H1 (cell line): ENCODE results near the gene UBE2O. TPM values are rescaled to one million over a fixed set of nuclear protein-coding genes. Genes with fewer than 3 reads are reported as not detected.

Source experiments
- CTCF ChIA-PET: fragments of 300-600 bp; sonication (Branson Sonifier 250); formaldehyde crosslinking; loops from one replicate; lab custom pipeline; 2021; ENCODE audit not compliant: partially characterized antibody; lab: Charles Lee
- POLR2A ChIA-PET: fragments of 300-600 bp; sonication (Branson Sonifier 250); formaldehyde crosslinking; loops from one replicate; lab custom pipeline; 2021; ENCODE audit warnings: inconsistent platforms; ENCODE audit not compliant: partially characterized antibody; lab: Charles Lee
- DNase-seq, 2 experiments: peaks; one replicate each; pipeline versions ENCODE4 v3.0.0 to v3.0.0-alpha.2; 2010 to 2022; ENCODE audit warnings: low spot score in 2 of 2, low read depth in 1 of 2, mixed read lengths in 1 of 2
- FAIRE-seq: peaks from 2 replicates; lab custom pipeline; 2011; peaks lifted over from hg19 to GRCh38; lab: Jason Lieb, UNC
- H2AFZ ChIP-seq: 2 replicates; pipeline ENCODE4 v1.8.1; 2012; ENCODE audit warnings: low read length, inconsistent platforms
- H2AK5ac ChIP-seq: 2 replicates; pipeline ENCODE4 v1.6.1; 2013; ENCODE audit warnings: low read depth, low read length
- H2BK120ac ChIP-seq: replicated peaks from 2 replicates; pipeline ENCODE3; 2013; ENCODE audit warnings: low read depth, low read length, inconsistent platforms
- H2BK12ac ChIP-seq: 2 replicates; pipeline ENCODE4 v1.6.1; 2013; ENCODE audit warnings: low read depth, low read length
- H2BK15ac ChIP-seq: 2 replicates; pipeline ENCODE4 v1.6.1; 2013; ENCODE audit warnings: low read length
- H2BK20ac ChIP-seq: 2 replicates; pipeline ENCODE4 v1.6.1; 2013; ENCODE audit warnings: low read length
- H2BK5ac ChIP-seq: 2 replicates; pipeline ENCODE4 v1.6.1; 2013; ENCODE audit warnings: low read depth, low read length
- H3K14ac ChIP-seq: 2 replicates; pipeline ENCODE4 v1.6.1; 2013; ENCODE audit warnings: inconsistent platforms; ENCODE audit not compliant: insufficient read length
- H3K18ac ChIP-seq: 2 replicates; pipeline ENCODE4 v1.6.1; 2013; ENCODE audit warnings: low read length; ENCODE audit errors: extremely low read depth
- H3K23ac ChIP-seq: 2 replicates; pipeline ENCODE4 v1.6.1; 2013; ENCODE audit warnings: inconsistent platforms; ENCODE audit not compliant: insufficient read length
- H3K23me2 ChIP-seq: 2 replicates; pipeline ENCODE4 v1.6.1; 2013; ENCODE audit warnings: low read depth, low read length
- H3K27ac ChIP-seq: 2 replicates; pipeline ENCODE4 v1.6.1; 2011; ENCODE audit warnings: low read depth, low read length, inconsistent platforms
- H3K27me3 ChIP-seq, 4 experiments: replicated peaks in 1 of 4; 1 replicate in 1 of 4; 2 replicates in 3 of 4; pipeline versions ENCODE4 v1.6.1 to v1.8.1; 2011 to 2013; ENCODE audit warnings: low read length in 3 of 4, mild to moderate bottlenecking in 3 of 4, inconsistent platforms in 2 of 4, mixed read lengths in 2 of 4, moderate library complexity in 1 of 4; ENCODE audit not compliant: control insufficient read depth in 3 of 4, insufficient read depth in 3 of 4; ENCODE audit errors: extremely low read depth in 1 of 4
- H3K36me3 ChIP-seq, 4 experiments: 2 replicates each; pipeline versions ENCODE4 v1.6.1 to v1.8.1; 2011 to 2013; ENCODE audit warnings: mild to moderate bottlenecking in 4 of 4, low read length in 3 of 4, moderate library complexity in 2 of 4, control low read depth in 1 of 4, inconsistent platforms in 1 of 4; ENCODE audit not compliant: insufficient read depth in 4 of 4, control insufficient read depth in 2 of 4
- H3K4ac ChIP-seq: replicated peaks from 2 replicates; pipeline ENCODE3; 2013; ENCODE audit warnings: low read length, low read depth, mixed read lengths, inconsistent platforms; ENCODE audit not compliant: insufficient read length
- H3K4me1 ChIP-seq, 4 experiments: replicated peaks in 1 of 4; 1 replicate in 1 of 4; 2 replicates in 3 of 4; pipeline versions ENCODE4 v1.6.1 to v1.8.1; 2011 to 2013; ENCODE audit warnings: low read length in 3 of 4, inconsistent platforms in 2 of 4, mixed read lengths in 1 of 4; ENCODE audit not compliant: insufficient read depth in 4 of 4, control insufficient read depth in 3 of 4
- H3K4me2 ChIP-seq, 2 experiments: 2 replicates each; pipeline versions ENCODE4 v1.6.1 to v1.8.1; 2011 to 2013; ENCODE audit warnings: low read depth in 2 of 2, low read length in 2 of 2, control low read depth in 1 of 2, inconsistent platforms in 1 of 2, mild to moderate bottlenecking in 1 of 2; ENCODE audit not compliant: insufficient read depth in 1 of 2
- H3K4me3 ChIP-seq, 4 experiments: fragments of 200-600, 300-600 bp in 1 of 4; sonication (generic), shearing (Covaris generic), sonication (Bioruptor Twin) in 1 of 4; 2 replicates each; pipeline versions ENCODE4 v1.5.1 to v1.8.1; 2011 to 2016; ENCODE audit warnings: low read length in 4 of 4, low read depth in 3 of 4, control low read depth in 2 of 4, inconsistent platforms in 2 of 4, mild to moderate bottlenecking in 2 of 4, mixed read lengths in 1 of 4, moderate library complexity in 1 of 4; ENCODE audit not compliant: insufficient read depth in 2 of 4; ENCODE audit errors: extremely low read depth in 1 of 4
- H3K56ac ChIP-seq: replicated peaks from 2 replicates; pipeline ENCODE3; 2013; ENCODE audit warnings: low read depth, mild to moderate bottlenecking, mixed read lengths, low read length, inconsistent platforms; ENCODE audit not compliant: insufficient read length
- H3K79me1 ChIP-seq: 2 replicates; pipeline ENCODE4 v1.6.1; 2013; ENCODE audit warnings: low read depth, low read length, control low read depth
- H3K79me2 ChIP-seq, 2 experiments: 2 replicates each; pipeline versions ENCODE4 v1.6.1 to v1.8.1; 2012 to 2013; ENCODE audit warnings: low read length in 2 of 2, mild to moderate bottlenecking in 2 of 2, inconsistent platforms in 1 of 2; ENCODE audit not compliant: insufficient read depth in 2 of 2, control insufficient read depth in 1 of 2
- H3K9ac ChIP-seq, 4 experiments: replicated peaks in 1 of 4; 1 replicate in 1 of 4; 2 replicates in 3 of 4; pipeline versions ENCODE4 v1.6.1 to v1.8.1; 2011 to 2013; ENCODE audit warnings: low read depth in 3 of 4, low read length in 3 of 4, control low read depth in 2 of 4, mild to moderate bottlenecking in 2 of 4, moderate library complexity in 2 of 4, inconsistent platforms in 1 of 4; ENCODE audit errors: extremely low read depth in 1 of 4
- H3K9me3 ChIP-seq, 2 experiments: 2 replicates each; pipeline versions ENCODE4 v1.6.1 to v1.8.1; 2012 to 2013; ENCODE audit warnings: mild to moderate bottlenecking in 2 of 2, moderate library complexity in 2 of 2, control low read depth in 1 of 2, inconsistent platforms in 1 of 2, low read depth in 1 of 2, low read length in 1 of 2, mixed read lengths in 1 of 2; ENCODE audit not compliant: insufficient read depth in 2 of 2
- H4K20me1 ChIP-seq, 2 experiments: replicated peaks in 1 of 2; 2 replicates each; pipeline versions ENCODE3 to v1.8.1; 2011 to 2013; ENCODE audit warnings: inconsistent platforms in 2 of 2, low read length in 2 of 2, mild to moderate bottlenecking in 1 of 2; ENCODE audit not compliant: insufficient read depth in 2 of 2, control insufficient read depth in 1 of 2
- H4K5ac ChIP-seq: 2 replicates; pipeline ENCODE4 v1.6.1; 2013; ENCODE audit warnings: low read length, low read depth, mixed read lengths, inconsistent platforms; ENCODE audit not compliant: insufficient read length
- H4K8ac ChIP-seq: 2 replicates; pipeline ENCODE4 v1.8.0; 2013; ENCODE audit warnings: mild to moderate bottlenecking, moderate library complexity, low read length, inconsistent platforms; ENCODE audit not compliant: insufficient read depth; ENCODE audit errors: extremely low read depth
- H4K91ac ChIP-seq: replicated peaks from 2 replicates; pipeline ENCODE3; 2013; ENCODE audit warnings: low read length, mixed read lengths, inconsistent platforms; ENCODE audit not compliant: insufficient read length
- BACH1 ChIP-seq: IDR thresholded peaks from 2 replicates; pipeline ENCODE4 v1.6.1; 2012; ENCODE audit warnings: low read length, improper control_type of control experiment
- BCL11A ChIP-seq, 2 experiments: IDR thresholded peaks; one replicate each; pipeline ENCODE4 v1.6.1; 2011; ENCODE audit warnings: low read depth in 2 of 2, low read length in 2 of 2, mild to moderate bottlenecking in 2 of 2
- FOSL1 ChIP-seq: IDR thresholded peaks from 2 replicates; pipeline ENCODE4 v1.6.1; 2011; ENCODE audit warnings: mild to moderate bottlenecking, low read depth, low read length, moderate library complexity; ENCODE audit not compliant: insufficient read depth
- GABPA ChIP-seq: IDR thresholded peaks from 2 replicates; pipeline ENCODE4 v1.6.1; 2011; ENCODE audit warnings: mild to moderate bottlenecking, low read length, moderate library complexity, borderline replicate concordance; ENCODE audit not compliant: insufficient read depth
- PHF8 ChIP-seq: fragments of 200-600 bp; sonication (generic); conservative IDR thresholded peaks from 2 replicates; pipeline ENCODE4 v1.7.1; 2012; ENCODE audit warnings: low read depth, mild to moderate bottlenecking, inconsistent platforms, low read length, moderate library complexity
- POLR2A ChIP-seq, 2 experiments: IDR thresholded peaks; 1 replicate in 1 of 2; 2 replicates in 1 of 2; pipeline ENCODE4 v1.6.1; 2011; ENCODE audit warnings: low read depth in 2 of 2, low read length in 2 of 2, mild to moderate bottlenecking in 2 of 2; ENCODE audit errors: control extremely low read depth in 1 of 2
- RAD21 ChIP-seq, 2 experiments: IDR thresholded peaks in 1 of 2; conservative IDR thresholded peaks in 1 of 2; 2 replicates each; pipeline ENCODE4 v1.6.1; 2011; ENCODE audit warnings: low read depth in 2 of 2, low read length in 2 of 2, improper control_type of control experiment in 1 of 2, inconsistent platforms in 1 of 2, mild to moderate bottlenecking in 1 of 2, moderate library complexity in 1 of 2
- RNF2 ChIP-seq: fragments of 200-900, 300-1000 bp; sonication (generic); IDR thresholded peaks from 2 replicates; pipeline ENCODE4 v1.7.1; 2016; ENCODE audit warnings: borderline replicate concordance, low read depth, mild to moderate bottlenecking, antibody characterized with exemption, low read length; ENCODE audit not compliant: poor library complexity, severe bottlenecking; ENCODE audit errors: missing control alignments
- TAF1 ChIP-seq: IDR thresholded peaks from 2 replicates; pipeline ENCODE4 v1.6.1; 2011; ENCODE audit warnings: mild to moderate bottlenecking, low read depth, low read length
- TBP ChIP-seq: IDR thresholded peaks from 2 replicates; pipeline ENCODE4 v1.6.1; 2011; ENCODE audit warnings: low read depth, low read length, improper control_type of control experiment
- ZNF274 ChIP-seq: IDR thresholded peaks from 2 replicates; pipeline ENCODE4 v1.7.0; 2012; ENCODE audit warnings: low read length, borderline replicate concordance; ENCODE audit errors: extremely low read depth
- WGBS, 2 experiments: shearing (Covaris generic) in 1 of 2; methylation state at CpG; one replicate each; pipeline versions ENCODE4 v1.1.6 to v1.1.7; 2013 to 2015; ENCODE audit warnings: low lambda C conversion rate in 2 of 2, mixed read lengths in 2 of 2, inconsistent platforms in 1 of 2, low coverage in 1 of 2, missing lambda C conversion rate in 1 of 2; ENCODE audit not compliant: insufficient replicate concordance in 2 of 2, insufficient coverage in 1 of 2, insufficient read length in 1 of 2; ENCODE audit errors: extremely low coverage in 1 of 2, missing lambda C conversion rate in 1 of 2; 5-methylcytosine and 5-hydroxymethylcytosine counted together
- polyA plus RNA-seq, 7 experiments: library from polyadenylated mRNA; depleted of rRNA in 3 of 7; stranded (reverse) in 5 of 7; unstranded in 2 of 7; fragments of >200 nt in 5 of 7; fragments of 200-250 nt in 2 of 7; gene quantifications; 1 replicate in 5 of 7; 2 replicates in 1 of 7; 4 replicates in 1 of 7; pipeline versions ENCODE4 v1.2.1 to v1.2.3, GENCODE V29; 2011 to 2013; ENCODE audit warnings: missing spikeins in 2 of 7, mixed read lengths in 2 of 7
- total RNA-seq: library from RNA; stranded (reverse); fragmentation: NEBNext Ultra II Directional; extraction: Animal tissue kit (Norgen Biotek cat#: 25700); gene quantifications from 2 replicates; pipeline ENCODE4 v1.2.1, GENCODE V29; 2021
- TF ChIP-seq, protein P1 (sequence below): IDR thresholded peaks from 2 replicates; pipeline ENCODE4 v1.6.1; 2012; ENCODE audit warnings: inconsistent platforms

The UBE2O gene
- total and polyA plus RNA-seq, 2 of the 8 experiments (the other 6 are each of a cell fraction or from before 2014, with no cell fraction given): 24.4 to 63.0 TPM

DNA sequence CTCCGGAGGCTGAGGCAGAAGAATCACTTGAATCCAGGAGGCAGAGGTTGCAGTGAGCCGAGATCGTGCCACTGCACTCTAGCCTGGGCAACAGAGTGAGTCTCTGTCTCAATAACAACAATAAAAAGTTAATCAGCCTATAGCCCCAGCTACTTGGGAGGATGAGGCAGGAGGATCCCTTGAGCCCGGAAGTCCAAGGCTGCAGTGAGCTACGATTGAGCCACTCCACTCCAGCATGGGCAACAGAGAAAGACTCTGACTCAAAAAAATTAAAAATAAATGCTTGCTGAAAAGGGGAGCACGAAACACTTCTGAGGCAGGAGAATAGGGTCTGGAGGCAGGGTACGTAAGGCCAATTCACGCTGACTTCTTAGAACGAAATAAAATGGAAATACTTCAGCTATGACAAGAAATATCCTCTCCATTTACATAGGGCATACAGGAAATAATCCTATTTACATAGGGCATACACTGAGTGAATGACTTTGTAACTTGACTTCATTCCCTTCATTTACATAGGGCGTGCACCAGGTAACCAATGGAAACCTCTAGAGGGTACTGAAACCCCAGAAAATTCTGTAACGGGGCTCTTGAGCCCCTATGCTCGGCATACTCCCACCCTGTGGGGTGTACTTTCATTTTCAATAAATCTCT, 96.0 kb downstream of the UBE2O start:
- FAIRE-seq (no peak), DNase-seq (no peak)
- Histone ChIP-seq H3K79me2 (0 out of 4 replicates have a peak, but pooled peaks cover 0 to 4% of the 10 kb centered on the region in 2 experiments), H3K9ac (no peak overlapping the region), H3K18ac (no peak overlapping the region), H3K27ac (no peak overlapping the region), H3K56ac (no peak overlapping the region), H2BK12ac (no peak overlapping the region), H3K14ac (no peak overlapping the region), H4K5ac (no peak overlapping the region), H3K4me1 (peaks cover 0 to 6% (median 0%) of the 10 kb centered on the region in 4 experiments; a peak in 3 of 7 replicates), H3K27me3 (no peaks in the 10 kb centered on the region), H2BK120ac (no peak overlapping the region), H3K4me3 (no peak overlapping the region), H3K4ac (no peak overlapping the region), H3K23ac (no peak overlapping the region), H3K79me1 (peaks cover 4% of the 10 kb centered on the region; the same call in 1 of the 2 replicates), H4K91ac (no peak overlapping the region), H2AFZ (no peak overlapping the region), H2BK15ac (no peak overlapping the region), H2BK5ac (no peak overlapping the region), H2AK5ac (no peak overlapping the region), H4K20me1 (peaks cover 0 to 4% of the 10 kb centered on the region in 2 experiments), H4K8ac (no peak overlapping the region), H3K36me3 (no peaks in the 10 kb centered on the region), H3K4me2 (no peak overlapping the region), H3K9me3 (no peaks in the 10 kb centered on the region), H2BK20ac (no peak overlapping the region), H3K23me2 (peaks cover 9% of the 10 kb centered on the region; the same call in 1 of the 2 replicates)
- WGBS, 2 experiments: 84% methylated on average over 12 of the region's 12 CpGs; no CpG with 5 or more reads in 1 of the 2 experiments
- CTCF ChIA-PET: interaction anchor here (0.6 to 29.3 kb wide), 6 partner anchors 9 to 179 kb away, joined by 3 to 635 read pairs (median 4); partner anchors contain the start of gene SPHK1
- POLR2A ChIA-PET: no interaction called here
- no peak for TF ChIP-seq ZNF274
- TF ChIP-seq POLR2A (IDR thresholded peaks at IDR 0.05; ENCODE audit: control extremely low read depth in 1 of 2, low read depth in 2 of 2, low read length in 2 of 2): no peak
- TF ChIP-seq RAD21 (IDR thresholded peaks at IDR 0.05 in 1 of 2, conservative IDR thresholded peaks at IDR 0.05 in 1 of 2; ENCODE audit: low read depth in 2 of 2, low read length in 2 of 2): no peak
- no peak for TF ChIP-seq BACH1
- no peak for TF ChIP-seq FOSL1
- TF ChIP-seq TBP: no peak
- TF ChIP-seq BCL11A (IDR thresholded peaks at IDR 0.05; ENCODE audit: low read depth in 2 of 2, low read length in 2 of 2): no peak
- TF ChIP-seq RNF2: no peak
- no peak for TF ChIP-seq GABPA
- no peak for TF ChIP-seq PHF8
- no peak for TF ChIP-seq TAF1
- TF ChIP-seq, protein P1, sequence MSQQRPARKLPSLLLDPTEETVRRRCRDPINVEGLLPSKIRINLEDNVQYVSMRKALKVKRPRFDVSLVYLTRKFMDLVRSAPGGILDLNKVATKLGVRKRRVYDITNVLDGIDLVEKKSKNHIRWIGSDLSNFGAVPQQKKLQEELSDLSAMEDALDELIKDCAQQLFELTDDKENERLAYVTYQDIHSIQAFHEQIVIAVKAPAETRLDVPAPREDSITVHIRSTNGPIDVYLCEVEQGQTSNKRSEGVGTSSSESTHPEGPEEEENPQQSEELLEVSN: no peak
